Memory B cell (primary cell): ENCODE data around the gene PRKAB2.
"Not testable (repeated sequence)": the region's sequence is repeated elsewhere in the genome, so short reads cannot be mapped to it uniquely, and the experiment has no call there.

Source experiments
- ATAC-seq: fragments of 150-1000 bp; cut with Tn5 transposase; 2 replicates; pipeline ENCODE4 v1.10.0; 2021; ENCODE audit warnings: low read depth, mild to moderate bottlenecking, moderate library complexity
- DNase-seq, 2 donors: peaks; one replicate each; pipeline ENCODE4 v3.0.0; 2022; ENCODE audit warnings: low spot score in 2 of 2
- H3K27ac Mint-ChIP-seq: one replicate; pipeline ENCODE4 v1.8.0; 2022; ENCODE audit warnings: mild to moderate bottlenecking, moderate library complexity, mixed read lengths
- H3K27me3 Mint-ChIP-seq: one replicate; pipeline ENCODE4 v1.8.0; 2022; ENCODE audit warnings: mixed read lengths
- H3K36me3 Mint-ChIP-seq: one replicate; pipeline ENCODE4 v1.8.0; 2022; ENCODE audit warnings: mild to moderate bottlenecking, mixed read lengths
- H3K4me1 Mint-ChIP-seq: one replicate; pipeline ENCODE4 v1.8.0; 2022; ENCODE audit warnings: mixed read lengths
- H3K4me3 Mint-ChIP-seq: one replicate; pipeline ENCODE4 v1.8.0; 2022; ENCODE audit warnings: mild to moderate bottlenecking, moderate library complexity, mixed read lengths
- H3K9me3 Mint-ChIP-seq: one replicate; pipeline ENCODE4 v1.8.0; 2022; ENCODE audit warnings: mixed read lengths

PRKAB2 gene

DNA sequence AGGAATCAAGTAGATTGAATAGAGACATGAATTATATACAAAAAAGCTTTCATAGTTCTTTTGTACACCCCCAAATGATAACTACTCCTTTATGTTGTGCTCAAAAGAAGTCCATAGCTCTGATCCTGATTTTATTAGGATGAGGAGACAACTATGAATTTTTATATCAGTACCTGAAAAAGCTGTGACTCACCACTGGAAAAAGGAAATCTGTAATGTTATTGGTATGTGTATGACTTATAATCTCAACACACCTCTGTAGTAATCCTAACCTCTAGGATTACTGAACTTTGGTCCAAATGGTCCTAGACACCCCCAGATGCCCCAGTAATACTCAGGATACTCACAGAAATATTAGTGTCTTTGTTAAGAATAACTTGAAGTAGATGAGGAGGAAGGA is 10.2 kb downstream of the PRKAB2 start:
- Mint-ChIP-seq H3K4me1 (peaks cover 2% of the 10 kb centered on the region), H3K27ac (no peak overlapping the region), H3K36me3 (peaks cover 40% of the 10 kb centered on the region), H3K9me3 (no peaks in the 10 kb centered on the region), H3K27me3 (no peaks in the 10 kb centered on the region), H3K4me3 (no peak overlapping the region)
- DNase-seq (no peak), ATAC-seq (no peak)

- not testable (repeated sequence) for ATAC-seq, H3K4me3 Mint-ChIP-seq, DNase-seq, H3K9me3 Mint-ChIP-seq, H3K27me3 Mint-ChIP-seq, H3K27ac Mint-ChIP-seq, H3K4me1 Mint-ChIP-seq
- peaks cover 43% of the 10 kb centered on the region for H3K36me3 Mint-ChIP-seq
Observed at GRCh38 chr1:147157116-147157515, 15.2 kb downstream of the PRKAB2 start.

DNA sequence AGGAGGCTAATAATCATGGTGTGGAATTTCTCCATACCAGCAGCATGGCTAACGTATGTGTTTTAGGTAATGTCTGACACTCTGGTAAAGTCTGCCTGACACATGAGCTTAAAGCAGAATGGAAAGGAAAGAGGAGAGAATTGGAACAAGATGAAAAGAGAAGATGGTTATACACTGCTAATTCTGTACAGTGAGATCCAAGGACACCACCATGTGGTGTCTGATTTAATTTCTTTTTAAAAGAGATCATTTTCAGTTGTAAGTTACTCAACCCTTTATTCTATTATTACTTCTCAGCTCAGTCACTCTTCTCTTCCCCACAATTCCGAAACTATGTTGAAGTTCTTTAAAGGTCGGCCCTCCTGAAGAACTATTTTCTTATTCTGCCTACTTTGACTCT is 15.6 kb downstream of the PRKAB2 start:
- Mint-ChIP-seq H3K27me3 (no peaks in the 10 kb centered on the region), H3K4me1 (no peaks in the 10 kb centered on the region), H3K4me3 (no peak overlapping the region), H3K9me3 (no peaks in the 10 kb centered on the region), H3K36me3 (peaks cover 43% of the 10 kb centered on the region), H3K27ac (no peak overlapping the region)
- no peak for ATAC-seq
- DNase-seq = no peak

DNA sequence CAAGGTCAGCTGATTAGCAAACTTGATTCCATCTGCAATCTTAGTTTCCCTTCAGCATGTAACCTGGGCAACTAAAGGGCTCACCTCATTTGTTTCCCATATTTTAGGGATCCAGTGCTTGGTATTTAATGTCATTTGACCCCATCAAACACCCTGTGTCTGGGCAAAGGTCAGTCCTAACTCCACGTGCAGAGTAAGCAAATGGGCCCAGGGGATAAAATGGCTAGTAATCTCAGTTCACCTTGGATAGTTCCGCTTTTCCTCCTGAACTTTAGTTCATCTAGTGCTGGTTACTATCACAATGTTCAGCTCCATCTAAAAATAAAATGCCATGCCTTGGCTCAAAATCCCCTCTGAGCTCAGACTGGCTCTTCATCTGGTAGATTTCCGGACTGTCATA is 19.5 kb downstream of the PRKAB2 start:
- no peak overlapping the region for H3K4me3 Mint-ChIP-seq
- H3K9me3 Mint-ChIP-seq = no peaks in the 10 kb centered on the region
- no peak for DNase-seq
- H3K4me1 Mint-ChIP-seq = no peaks in the 10 kb centered on the region
- ATAC-seq = no peak
- peaks cover 22% of the 10 kb centered on the region for H3K36me3 Mint-ChIP-seq
- H3K27me3 Mint-ChIP-seq = no peaks in the 10 kb centered on the region
- H3K27ac Mint-ChIP-seq = no peak overlapping the region

DNA sequence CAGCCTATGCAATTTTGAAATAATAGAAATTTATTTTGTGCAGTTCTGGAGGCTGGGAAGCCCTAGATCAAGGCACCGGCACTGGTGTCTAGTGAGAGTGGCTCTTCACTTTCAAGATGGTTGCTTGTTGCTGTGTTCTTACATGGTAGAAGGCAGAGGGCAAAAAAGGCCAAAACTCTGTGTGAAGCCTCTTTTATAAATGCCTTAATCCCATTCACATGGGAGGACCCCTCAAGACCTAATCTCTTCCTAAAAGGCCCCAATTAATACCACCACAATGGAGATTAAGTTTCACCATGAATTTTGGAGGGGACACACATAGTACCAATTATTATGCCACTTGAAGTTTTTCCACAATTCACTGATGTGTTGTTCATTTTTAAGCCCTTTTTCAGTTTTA is 21.0 kb downstream of the PRKAB2 start:
- Mint-ChIP-seq H3K36me3 (peaks cover 16% of the 10 kb centered on the region), H3K27ac (no peak overlapping the region), H3K9me3 (no peaks in the 10 kb centered on the region), H3K27me3 (peaks cover 1% of the 10 kb centered on the region), H3K4me1 (no peaks in the 10 kb centered on the region), H3K4me3 (no peak overlapping the region)
- no peak for ATAC-seq
- no peak for DNase-seq

DNA sequence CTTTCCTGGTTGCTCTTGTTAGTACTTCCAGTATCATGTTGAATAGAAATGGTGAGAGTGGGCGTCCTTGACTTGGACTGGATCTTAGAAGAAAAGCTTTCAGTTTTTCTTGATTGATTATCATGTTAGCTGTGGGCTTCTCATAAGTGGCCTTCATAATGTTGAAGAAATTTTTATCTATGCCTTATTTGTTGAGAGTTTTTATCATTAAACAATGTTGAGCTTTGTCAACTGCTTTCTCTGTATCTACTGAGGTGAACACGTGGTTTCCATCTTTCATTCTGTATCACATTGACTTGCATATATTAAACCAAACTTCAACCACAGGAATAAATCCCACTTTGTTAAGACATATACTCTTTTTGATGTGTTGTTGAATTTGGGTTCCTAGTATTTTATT is 29.4 kb downstream of the PRKAB2 start:
- Mint-ChIP-seq H3K4me1 (no peaks in the 10 kb centered on the region), H3K4me3 (no peak overlapping the region), H3K27ac (no peak overlapping the region), H3K36me3 (no peaks in the 10 kb centered on the region), H3K9me3 (no peaks in the 10 kb centered on the region), H3K27me3 (peaks cover 5% of the 10 kb centered on the region)
- DNase-seq (no peak), ATAC-seq (no peak)

GRCh38 chr1:147130721-147131120 is 41.5 kb downstream of the PRKAB2 start:
- not testable (repeated sequence) for ATAC-seq, H3K4me3 Mint-ChIP-seq, DNase-seq, H3K36me3 Mint-ChIP-seq, H3K27ac Mint-ChIP-seq, H3K9me3 Mint-ChIP-seq, H3K27me3 Mint-ChIP-seq, H3K4me1 Mint-ChIP-seq

DNA sequence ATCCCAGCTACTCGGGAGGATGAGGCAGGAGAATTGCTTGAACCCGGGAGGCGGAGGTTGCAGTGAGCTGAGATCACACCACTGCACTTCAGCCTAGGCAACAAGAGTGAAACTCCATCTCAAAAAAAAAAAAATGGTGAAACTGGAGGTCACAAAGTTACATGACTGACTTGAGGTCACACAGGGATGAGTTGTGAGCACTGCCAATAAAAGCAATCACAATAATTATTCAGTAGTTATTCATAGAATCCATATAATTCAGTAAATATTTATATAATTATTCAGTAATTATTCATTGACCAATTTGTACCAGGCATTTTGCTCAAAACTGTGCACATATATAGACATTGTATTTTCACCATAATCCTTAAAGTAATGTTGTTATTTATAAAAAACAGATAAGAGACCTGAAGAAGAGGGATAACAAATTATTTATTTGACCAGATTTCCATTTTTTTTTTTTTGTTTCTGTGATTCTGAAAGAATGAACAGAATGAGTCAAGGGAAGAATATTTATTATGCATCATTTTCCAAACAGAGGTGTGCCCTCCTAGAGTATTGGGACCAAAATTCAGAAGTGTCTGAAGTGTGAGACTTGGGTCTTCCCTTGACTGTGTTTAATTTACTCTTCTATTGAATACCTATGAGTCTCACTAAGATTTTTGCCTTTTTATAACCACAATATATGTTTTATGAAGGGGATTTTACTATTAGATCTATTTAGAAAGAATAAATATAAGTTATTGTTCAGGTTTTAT is 43.0 kb downstream of the PRKAB2 start:
- H3K4me3 Mint-ChIP-seq = no peak overlapping the region
- H3K9me3 Mint-ChIP-seq = no peaks in the 10 kb centered on the region
- no peaks in the 10 kb centered on the region for H3K36me3 Mint-ChIP-seq
- DNase-seq (no peak), ATAC-seq (no peak)
- H3K27me3 Mint-ChIP-seq = peaks cover 3% of the 10 kb centered on the region
- H3K27ac Mint-ChIP-seq = no peak overlapping the region
- no peaks in the 10 kb centered on the region for H3K4me1 Mint-ChIP-seq

DNA sequence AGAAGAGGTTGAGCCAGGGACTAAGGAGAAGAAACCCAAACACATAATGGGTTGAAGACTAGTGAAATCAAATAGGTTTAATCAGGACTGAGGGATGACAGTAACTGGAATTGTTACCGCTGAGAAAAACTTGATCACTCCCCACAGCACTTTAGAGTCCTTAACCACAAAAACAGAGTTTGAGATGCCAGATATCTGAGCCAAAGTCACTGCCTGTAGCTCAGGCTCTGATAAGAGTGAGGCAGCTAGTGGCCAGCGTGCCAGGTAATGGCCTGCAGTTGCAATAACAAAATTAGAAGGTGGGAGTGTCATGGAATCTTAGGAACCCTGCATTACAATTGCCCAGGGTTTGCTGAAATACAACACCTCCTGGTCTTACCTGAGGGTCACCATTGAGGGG is 48.0 kb downstream of the PRKAB2 start:
- H3K9me3 Mint-ChIP-seq = no peaks in the 10 kb centered on the region
- ATAC-seq (no peak), DNase-seq (no peak)
- peaks cover 3% of the 10 kb centered on the region for H3K27me3 Mint-ChIP-seq
- no peaks in the 10 kb centered on the region for H3K4me1 Mint-ChIP-seq
- no peaks in the 10 kb centered on the region for H3K36me3 Mint-ChIP-seq
- no peak overlapping the region for H3K27ac Mint-ChIP-seq
- no peak overlapping the region for H3K4me3 Mint-ChIP-seq

DNA sequence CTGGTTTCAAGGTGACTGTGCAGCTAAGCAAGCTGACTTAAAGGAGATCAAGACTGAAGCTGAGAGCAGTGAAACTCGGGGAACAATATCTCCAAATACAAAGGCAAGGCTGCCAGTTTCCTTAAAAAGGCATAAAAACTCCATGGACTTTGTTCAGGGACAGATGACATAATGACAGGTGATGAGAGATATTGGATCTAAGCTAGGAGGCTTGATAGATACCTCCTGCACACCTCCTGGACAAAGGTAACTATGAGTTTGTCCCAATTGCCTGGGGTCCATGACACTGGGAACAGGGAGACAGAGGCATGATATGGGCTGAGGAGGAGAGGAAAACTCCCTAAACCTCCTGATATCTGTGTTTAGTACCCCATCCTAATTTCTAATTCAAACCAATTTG is 55.2 kb downstream of the PRKAB2 start:
- Mint-ChIP-seq H3K36me3 (no peaks in the 10 kb centered on the region), H3K4me1 (no peaks in the 10 kb centered on the region), H3K27ac (no peak overlapping the region), H3K27me3 (peaks cover 6% of the 10 kb centered on the region), H3K9me3 (no peaks in the 10 kb centered on the region), H3K4me3 (no peak overlapping the region)
- no peak for DNase-seq
- ATAC-seq = no peak

DNA sequence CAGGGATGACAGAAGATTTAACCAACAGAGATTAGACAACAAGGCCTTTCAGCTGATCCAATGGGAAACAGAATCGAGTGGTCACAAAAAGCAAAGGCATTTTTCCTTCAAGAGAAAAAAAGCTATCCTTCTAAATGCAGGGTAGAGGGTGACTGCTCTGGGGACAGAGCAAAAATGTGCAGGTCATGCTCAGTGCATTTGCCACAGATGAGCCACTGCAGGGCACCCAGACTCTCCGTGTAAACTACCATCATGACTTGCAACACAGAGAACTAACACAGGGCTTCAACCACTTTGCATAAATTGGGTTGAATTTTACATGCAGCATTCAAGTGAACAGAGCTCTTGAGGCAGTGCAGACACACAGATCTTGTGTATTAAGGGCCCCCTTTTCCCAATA is 56.8 kb downstream of the PRKAB2 start:
- Mint-ChIP-seq H3K36me3 (no peaks in the 10 kb centered on the region), H3K4me1 (no peaks in the 10 kb centered on the region), H3K4me3 (no peak overlapping the region), H3K27ac (no peak overlapping the region), H3K9me3 (no peaks in the 10 kb centered on the region), H3K27me3 (peaks cover 7% of the 10 kb centered on the region)
- no peak for ATAC-seq
- no peak for DNase-seq

DNA sequence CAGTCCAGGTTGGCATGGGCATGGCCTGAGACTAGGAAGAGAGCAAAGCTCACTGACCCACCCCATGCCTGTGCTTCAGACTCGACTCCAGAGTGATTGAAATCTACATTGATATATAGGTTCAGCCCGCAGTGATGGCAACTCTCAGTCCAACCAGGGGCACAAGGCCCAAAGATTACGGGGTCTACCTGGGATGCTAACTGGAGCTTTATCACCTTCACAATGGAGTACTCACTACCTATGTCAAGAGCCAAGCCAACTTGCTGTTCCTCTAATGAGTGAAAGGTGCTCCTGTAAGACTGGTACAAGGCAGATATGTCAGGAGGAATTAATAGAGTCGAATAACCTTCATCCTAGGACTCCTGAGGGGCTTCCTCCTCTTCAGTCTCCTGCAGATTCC is 57.2 kb downstream of the PRKAB2 start:
- H3K36me3 Mint-ChIP-seq, H3K27me3 Mint-ChIP-seq, DNase-seq, H3K4me1 Mint-ChIP-seq, H3K9me3 Mint-ChIP-seq, H3K27ac Mint-ChIP-seq, H3K4me3 Mint-ChIP-seq, ATAC-seq: not testable (repeated sequence)

- H3K4me3 Mint-ChIP-seq, H3K27me3 Mint-ChIP-seq, DNase-seq, H3K36me3 Mint-ChIP-seq, H3K9me3 Mint-ChIP-seq, H3K27ac Mint-ChIP-seq, ATAC-seq, H3K4me1 Mint-ChIP-seq: not testable (repeated sequence)
Observed at GRCh38 chr1:147114353-147114752, 57.9 kb downstream of the PRKAB2 start.

DNA sequence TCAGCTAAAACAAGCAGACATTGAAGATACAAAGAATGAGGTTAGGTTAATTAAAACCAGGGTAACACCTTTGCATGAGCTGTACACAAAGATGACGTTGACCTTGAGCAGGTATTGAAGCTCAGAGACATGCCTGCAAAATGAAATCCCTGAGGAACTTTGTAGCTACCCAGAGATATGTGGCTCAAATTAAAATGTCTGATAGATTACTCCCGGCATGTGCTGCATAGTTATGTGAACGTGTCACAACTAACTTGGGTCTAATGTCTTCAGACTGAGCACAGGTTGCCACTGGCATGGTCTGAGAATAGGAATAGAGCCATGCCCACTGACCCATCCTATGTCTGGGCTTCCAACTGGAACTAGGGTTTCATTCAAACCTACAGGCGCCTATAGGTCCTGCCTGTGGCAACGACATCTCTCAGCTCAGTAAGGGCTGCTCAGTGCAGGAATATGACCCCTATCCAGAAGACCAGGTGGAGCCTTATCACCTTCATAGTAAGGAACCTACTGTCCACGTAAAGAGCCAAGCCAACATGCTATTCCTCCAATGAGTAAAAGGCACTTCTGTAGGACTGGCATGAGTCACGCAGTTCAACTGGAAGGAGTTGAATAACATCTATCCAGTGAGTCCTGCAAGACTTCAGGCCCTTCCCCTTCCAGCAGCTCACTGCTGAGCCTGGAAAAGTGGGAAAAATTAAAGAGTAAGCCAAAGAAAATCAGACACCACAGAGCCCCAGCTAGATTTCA is 60.7 kb downstream of the PRKAB2 start:
- H3K4me1 Mint-ChIP-seq = no peaks in the 10 kb centered on the region
- no peak overlapping the region for H3K4me3 Mint-ChIP-seq
- no peak overlapping the region for H3K27ac Mint-ChIP-seq
- H3K36me3 Mint-ChIP-seq = no peaks in the 10 kb centered on the region
- ATAC-seq (no peak), DNase-seq (no peak)
- no peaks in the 10 kb centered on the region for H3K9me3 Mint-ChIP-seq
- H3K27me3 Mint-ChIP-seq = peaks cover 12% of the 10 kb centered on the region

GRCh38 chr1:147110872-147111271 is 61.4 kb downstream of the PRKAB2 start:
- no peak overlapping the region for H3K27ac Mint-ChIP-seq
- peaks cover 12% of the 10 kb centered on the region for H3K27me3 Mint-ChIP-seq
- no peak overlapping the region for H3K4me3 Mint-ChIP-seq
- no peak for DNase-seq
- H3K9me3 Mint-ChIP-seq = no peaks in the 10 kb centered on the region
- no peaks in the 10 kb centered on the region for H3K36me3 Mint-ChIP-seq
- no peaks in the 10 kb centered on the region for H3K4me1 Mint-ChIP-seq
- ATAC-seq = no peak
